ENCODE results near the gene IL17REL.

Gene IL17REL

GRCh38 chr22:49958931-49959781 lies 53.4 kb downstream of the IL17REL start:
- Mint-ChIP-seq H3K27ac (ENCODE audit: low read depth) (peak overlapping the region; percentile 84), H3K4me1 (peaks cover 15% of the 10 kb centered on the region), H3K36me3 (ENCODE audit: insufficient read depth) (peaks cover 48% of the 10 kb centered on the region), H3K27me3 (no peaks in the 10 kb centered on the region), H3K4me3 (peak overlapping the region; percentile 73), H3K9me3 (no peaks in the 10 kb centered on the region)
- ATAC-seq (replicated peaks; ENCODE audit: extremely low read depth, poor library complexity, severe bottlenecking) = no peak
- DNase-seq (ENCODE audit: low spot score in 2 of 2) = no peak

GRCh38 chr22:49958366-49958921 lies 54.1 kb downstream of the IL17REL start:
- H3K27me3 Mint-ChIP-seq = no peaks in the 10 kb centered on the region
- H3K36me3 Mint-ChIP-seq (ENCODE audit: insufficient read depth) = peaks cover 41% of the 10 kb centered on the region
- ATAC-seq (replicated peaks; ENCODE audit: extremely low read depth, poor library complexity, severe bottlenecking) (no peak), DNase-seq (ENCODE audit: low spot score in 2 of 2) (no peak)
- H3K9me3 Mint-ChIP-seq = no peaks in the 10 kb centered on the region
- peak overlapping the region; percentile 73 for H3K4me3 Mint-ChIP-seq
- H3K27ac Mint-ChIP-seq (ENCODE audit: low read depth) = peak overlapping the region; percentile 84
- peaks cover 8% of the 10 kb centered on the region for H3K4me1 Mint-ChIP-seq

DNA sequence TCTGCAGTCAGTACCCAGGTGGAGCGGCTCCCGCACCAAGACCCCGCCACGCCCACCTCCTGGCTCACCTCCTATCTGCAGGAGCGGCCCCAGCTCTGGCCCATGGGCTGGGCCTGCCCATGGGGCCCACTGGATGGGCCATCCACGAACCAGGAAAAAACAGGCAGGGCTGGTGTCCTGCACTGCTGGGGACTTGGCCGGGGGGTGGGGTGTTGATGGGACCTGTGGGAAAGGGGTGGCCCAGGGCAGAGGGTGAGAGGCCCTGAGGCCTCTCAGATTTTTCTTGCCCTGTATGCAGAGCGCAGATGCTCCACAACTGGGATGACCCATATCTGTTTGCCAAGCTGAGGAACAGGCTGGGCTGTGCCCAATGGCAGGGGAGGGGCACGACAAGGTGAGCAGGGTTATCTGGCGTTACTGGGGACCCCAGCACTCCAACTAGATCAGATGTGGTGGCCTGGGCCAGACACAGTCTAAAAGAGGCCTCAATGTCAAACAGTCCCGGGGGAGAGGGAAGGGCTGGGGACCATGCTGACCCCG lies 54.7 kb downstream of the IL17REL start:
- no peak for ATAC-seq (replicated peaks; ENCODE audit: extremely low read depth, poor library complexity, severe bottlenecking)
- peaks cover 6% of the 10 kb centered on the region for H3K4me1 Mint-ChIP-seq
- no peak overlapping the region for H3K27ac Mint-ChIP-seq (ENCODE audit: low read depth)
- no peaks in the 10 kb centered on the region for H3K27me3 Mint-ChIP-seq
- DNase-seq (ENCODE audit: low spot score in 2 of 2) = no peak
- H3K4me3 Mint-ChIP-seq = no peak overlapping the region
- no peaks in the 10 kb centered on the region for H3K9me3 Mint-ChIP-seq
- peaks cover 35% of the 10 kb centered on the region for H3K36me3 Mint-ChIP-seq (ENCODE audit: insufficient read depth)

DNA sequence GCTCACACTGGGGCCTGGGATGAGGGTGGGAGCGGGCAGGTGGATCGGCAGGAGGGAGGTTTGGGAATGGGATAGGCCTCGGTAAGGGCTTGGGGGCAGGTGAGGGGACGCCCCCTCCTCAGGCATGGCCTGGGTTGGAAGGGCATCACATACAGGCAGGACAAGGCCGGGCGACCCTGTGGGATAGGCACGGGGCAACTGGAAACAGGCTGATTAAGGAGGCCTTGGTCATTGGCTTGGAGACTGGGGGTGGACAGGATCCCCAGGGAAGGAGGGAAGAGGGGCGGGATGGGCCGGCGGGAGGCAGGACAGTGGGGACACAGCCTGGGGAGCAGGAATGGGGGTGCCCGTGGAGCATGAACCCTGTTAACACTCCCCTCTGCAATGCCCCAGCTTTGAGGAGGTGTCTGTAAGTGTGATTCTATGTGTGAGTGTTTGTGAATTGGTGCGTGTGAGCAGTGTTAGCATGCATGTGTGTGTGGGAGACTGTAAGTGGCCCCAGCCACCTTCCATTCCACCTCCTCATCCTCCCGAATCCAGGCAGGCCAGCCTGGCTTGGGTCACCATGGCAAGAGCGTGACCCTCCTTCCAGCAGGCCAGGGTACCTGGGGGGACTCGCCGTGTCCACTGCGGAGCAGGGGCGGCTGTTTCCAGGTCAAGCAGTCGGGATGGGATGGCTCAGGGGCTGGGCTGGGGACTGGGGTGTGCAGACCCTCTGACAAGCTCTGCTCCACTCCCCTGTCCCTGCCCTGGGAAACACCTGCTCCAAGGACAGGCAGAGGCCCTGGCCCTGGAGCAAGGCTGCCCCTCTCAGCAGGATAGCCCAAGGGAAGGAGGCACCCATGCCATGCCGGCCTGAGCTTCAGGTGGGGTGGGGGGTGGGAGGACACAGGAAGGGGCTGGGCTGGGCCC lies 55.4 kb downstream of the IL17REL start:
- H3K4me1 Mint-ChIP-seq = peaks cover 6% of the 10 kb centered on the region
- H3K27me3 Mint-ChIP-seq = no peaks in the 10 kb centered on the region
- DNase-seq (ENCODE audit: low spot score in 2 of 2) (no peak), ATAC-seq (replicated peaks; ENCODE audit: extremely low read depth, poor library complexity, severe bottlenecking) (no peak)
- H3K27ac Mint-ChIP-seq (ENCODE audit: low read depth) = no peak overlapping the region
- H3K9me3 Mint-ChIP-seq = no peaks in the 10 kb centered on the region
- H3K4me3 Mint-ChIP-seq = no peak overlapping the region
- H3K36me3 Mint-ChIP-seq (ENCODE audit: insufficient read depth) = peaks cover 28% of the 10 kb centered on the region

DNA sequence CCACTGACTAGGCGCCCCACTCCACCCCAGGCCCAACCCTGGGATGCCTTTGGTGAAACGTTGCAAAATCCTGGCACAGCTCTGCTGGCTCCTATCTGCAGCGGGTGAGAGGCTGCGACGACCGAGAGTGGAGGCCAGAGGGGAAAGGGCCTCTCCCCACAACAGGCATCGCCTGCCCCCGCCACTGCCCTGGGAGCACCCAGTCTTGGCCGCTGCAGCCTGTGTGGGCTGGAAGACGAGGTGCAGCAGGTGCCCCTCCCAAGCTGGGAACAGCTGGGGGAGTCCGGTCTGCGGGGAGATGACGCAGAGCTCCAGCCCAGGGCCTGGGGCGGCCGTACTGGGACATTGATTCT lies 56.2 kb downstream of the IL17REL start:
- Mint-ChIP-seq H3K36me3 (ENCODE audit: insufficient read depth) (peaks cover 20% of the 10 kb centered on the region), H3K4me3 (no peak overlapping the region), H3K4me1 (no peaks in the 10 kb centered on the region), H3K9me3 (no peaks in the 10 kb centered on the region), H3K27ac (ENCODE audit: low read depth) (no peak overlapping the region), H3K27me3 (no peaks in the 10 kb centered on the region)
- ATAC-seq (replicated peaks; ENCODE audit: extremely low read depth, poor library complexity, severe bottlenecking) (no peak), DNase-seq (ENCODE audit: low spot score in 2 of 2) (no peak)

- Mint-ChIP-seq H3K27me3 (no peaks in the 10 kb centered on the region), H3K4me1 (no peaks in the 10 kb centered on the region), H3K27ac (ENCODE audit: low read depth) (no peak overlapping the region), H3K36me3 (ENCODE audit: insufficient read depth) (peaks cover 19% of the 10 kb centered on the region), H3K4me3 (no peak overlapping the region), H3K9me3 (no peaks in the 10 kb centered on the region)
- no peak for ATAC-seq (replicated peaks; ENCODE audit: extremely low read depth, poor library complexity, severe bottlenecking)
- no peak for DNase-seq (ENCODE audit: low spot score in 2 of 2)
Observed at GRCh38 chr22:49955581-49956417, 56.8 kb downstream of the IL17REL start.

GRCh38 chr22:49954991-49955580 lies 57.5 kb downstream of the IL17REL start:
- peaks cover 16% of the 10 kb centered on the region for H3K36me3 Mint-ChIP-seq (ENCODE audit: insufficient read depth)
- no peak overlapping the region for H3K4me3 Mint-ChIP-seq
- H3K27me3 Mint-ChIP-seq = no peaks in the 10 kb centered on the region
- H3K4me1 Mint-ChIP-seq = no peaks in the 10 kb centered on the region
- peak overlapping the region; percentile 19 for H3K27ac Mint-ChIP-seq (ENCODE audit: low read depth)
- no peaks in the 10 kb centered on the region for H3K9me3 Mint-ChIP-seq
- no peak for ATAC-seq (replicated peaks; ENCODE audit: extremely low read depth, poor library complexity, severe bottlenecking)
- DNase-seq (ENCODE audit: low spot score in 2 of 2) = no peak

DNA sequence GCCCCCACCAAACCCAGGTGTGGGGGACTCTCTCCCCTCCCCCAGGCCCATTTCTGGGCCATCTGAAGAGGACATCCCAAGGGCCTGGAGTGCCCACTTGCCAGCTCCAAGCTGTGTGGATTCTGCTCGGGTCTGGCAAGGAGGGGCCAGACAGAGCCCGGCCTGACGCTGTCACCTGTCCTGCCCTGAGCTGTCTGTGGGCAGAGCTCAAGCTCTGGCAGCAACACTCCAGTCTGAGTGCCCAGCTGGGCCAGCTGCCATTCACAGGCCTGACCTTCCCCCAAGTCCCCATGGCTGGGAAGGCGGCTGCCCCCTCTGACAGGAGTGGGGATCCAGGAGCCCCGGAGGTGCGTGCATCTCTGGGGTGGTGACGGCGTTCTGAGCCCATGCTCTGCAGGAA lies 58.2 kb downstream of the IL17REL start:
- H3K4me1 Mint-ChIP-seq = no peaks in the 10 kb centered on the region
- no peak overlapping the region for H3K27ac Mint-ChIP-seq (ENCODE audit: low read depth)
- H3K9me3 Mint-ChIP-seq = no peaks in the 10 kb centered on the region
- ATAC-seq (replicated peaks; ENCODE audit: extremely low read depth, poor library complexity, severe bottlenecking) = no peak
- H3K36me3 Mint-ChIP-seq (ENCODE audit: insufficient read depth) = peaks cover 12% of the 10 kb centered on the region
- no peak overlapping the region for H3K4me3 Mint-ChIP-seq
- H3K27me3 Mint-ChIP-seq = no peaks in the 10 kb centered on the region
- DNase-seq (ENCODE audit: low spot score in 2 of 2) = no peak

DNA sequence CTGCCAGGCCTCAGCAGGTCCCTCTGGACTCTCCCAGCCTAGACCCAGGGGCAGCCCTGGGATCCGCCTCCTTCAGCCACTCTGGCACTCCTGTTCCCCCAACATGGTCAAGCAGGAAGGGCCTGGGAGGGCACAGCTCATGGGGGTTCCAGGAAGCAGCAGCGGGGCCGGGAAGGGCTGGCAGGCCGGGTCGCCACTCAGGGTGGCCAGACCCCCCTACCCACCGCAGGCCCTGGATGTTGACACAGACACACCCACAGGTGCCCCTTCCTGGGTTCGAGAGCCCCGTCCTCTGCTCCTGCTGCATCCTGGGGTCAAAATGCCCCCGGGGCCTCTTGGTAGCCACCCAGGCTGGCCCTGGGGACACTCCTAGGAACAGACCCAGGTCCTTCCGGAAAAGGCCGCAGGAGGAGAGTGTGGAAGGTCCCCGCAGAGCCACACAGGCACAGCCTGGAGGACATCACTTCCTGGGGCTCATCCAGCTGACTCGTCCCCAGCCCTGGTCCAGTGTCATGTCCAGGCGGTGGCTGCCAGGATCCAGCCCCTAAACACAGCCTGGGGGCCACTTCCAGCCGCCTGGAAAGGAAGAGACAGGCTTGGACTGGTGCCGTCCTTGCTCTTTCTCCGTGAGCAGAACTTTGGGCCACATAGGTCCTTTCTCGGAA lies 58.8 kb downstream of the IL17REL start:
- no peak overlapping the region for H3K4me3 Mint-ChIP-seq

GRCh38 chr22:49953027-49953679 lies 59.4 kb downstream of the IL17REL start:
- no peak for ATAC-seq (replicated peaks; ENCODE audit: extremely low read depth, poor library complexity, severe bottlenecking)

More for the DNA sequence above, 58.8 kb downstream of the IL17REL start:
- Mint-ChIP-seq H3K9me3 (no peaks in the 10 kb centered on the region), H3K36me3 (ENCODE audit: insufficient read depth) (peaks cover 7% of the 10 kb centered on the region), H3K27ac (ENCODE audit: low read depth) (no peak overlapping the region), H3K4me1 (no peaks in the 10 kb centered on the region), H3K27me3 (no peaks in the 10 kb centered on the region)
- DNase-seq (ENCODE audit: low spot score in 2 of 2) = no peak
- no peak for ATAC-seq (replicated peaks; ENCODE audit: extremely low read depth, poor library complexity, severe bottlenecking)

More at GRCh38 chr22:49953027-49953679, 59.4 kb downstream of the IL17REL start:
- Mint-ChIP-seq H3K4me1 (no peaks in the 10 kb centered on the region), H3K27me3 (no peaks in the 10 kb centered on the region), H3K27ac (ENCODE audit: low read depth) (no peak overlapping the region), H3K9me3 (no peaks in the 10 kb centered on the region), H3K4me3 (no peak overlapping the region), H3K36me3 (ENCODE audit: insufficient read depth) (peaks cover 6% of the 10 kb centered on the region)
- no peak for DNase-seq (ENCODE audit: low spot score in 2 of 2)
